Measurements from ENCODE around the gene ANKS3.

- TF ChIP-seq CTCF (conservative IDR thresholded peaks at IDR 0.05) (no peak), ZFX (IDR thresholded peaks at IDR 0.05) (no peak)
These were observed 29.6 kb downstream of the ANKS3 start for GRCh38 chr16:4704491-4704890.

All from C4-2B (cell line).